ENCODE results near the gene IFI44L.

Gene IFI44L

DNA sequence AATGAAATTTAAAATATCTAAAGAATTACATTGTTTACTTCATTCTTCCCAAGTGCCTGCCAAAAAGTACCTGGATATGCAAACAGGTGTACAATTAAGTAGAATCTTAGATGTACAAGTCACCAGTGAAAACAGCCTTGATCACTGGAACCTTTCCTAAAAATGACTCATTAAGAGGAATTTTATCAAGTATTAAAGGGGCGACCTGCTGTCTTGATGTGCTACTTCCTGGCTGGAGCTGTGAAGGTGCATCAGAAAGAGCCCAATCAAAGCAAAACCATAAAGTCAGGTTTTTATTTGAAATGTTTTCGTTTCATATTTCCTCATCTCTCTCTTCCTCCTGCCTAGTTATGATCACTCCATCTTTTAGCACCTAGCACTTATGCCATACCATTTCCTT is 62.8 kb downstream of the IFI44L start:
- DNase-seq (ENCODE audit: insufficient read length, low spot score) (no peak), FAIRE-seq (no peak)

DNA sequence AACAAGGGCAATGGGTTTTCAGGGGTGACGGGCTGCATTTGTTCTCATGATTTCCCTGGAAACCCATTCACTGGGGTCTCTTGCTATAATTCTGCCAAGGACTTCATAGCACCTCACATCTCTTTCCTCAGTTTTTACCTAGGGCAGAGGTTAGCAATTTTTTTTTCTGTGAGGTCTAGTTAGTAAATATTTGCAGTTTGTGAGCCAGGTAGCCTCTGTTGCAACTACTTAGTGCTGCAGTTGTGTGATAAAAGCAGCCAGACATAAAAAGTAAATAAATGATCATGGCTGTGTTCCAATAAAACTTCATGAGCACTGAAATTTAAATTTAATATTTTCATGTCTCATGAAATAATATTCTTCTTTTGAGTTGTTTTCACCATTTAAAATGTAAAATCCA is 67.1 kb downstream of the IFI44L start:
- FAIRE-seq (no peak), DNase-seq (ENCODE audit: insufficient read length, low spot score) (no peak)

DNA sequence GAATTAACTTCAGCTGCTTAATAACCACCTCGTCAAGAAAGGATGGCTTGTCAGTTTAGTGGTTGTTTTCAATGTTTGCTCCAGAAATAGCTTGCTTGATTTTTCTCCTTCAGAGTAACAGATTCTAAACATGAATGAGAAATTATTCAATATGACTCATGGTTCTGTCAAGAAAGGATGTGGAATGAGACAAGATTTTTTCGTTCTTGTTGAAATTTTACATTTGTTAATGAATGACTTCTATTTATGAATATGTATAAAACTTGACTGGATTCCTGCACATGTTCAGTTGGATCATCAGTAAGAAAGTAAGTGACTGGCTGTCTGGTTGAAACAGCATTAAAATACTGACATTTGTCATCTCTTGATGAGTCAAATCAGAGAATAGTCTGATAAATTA is 67.7 kb downstream of the IFI44L start:
- no peak for FAIRE-seq
- no peak for DNase-seq (ENCODE audit: insufficient read length, low spot score)

DNA sequence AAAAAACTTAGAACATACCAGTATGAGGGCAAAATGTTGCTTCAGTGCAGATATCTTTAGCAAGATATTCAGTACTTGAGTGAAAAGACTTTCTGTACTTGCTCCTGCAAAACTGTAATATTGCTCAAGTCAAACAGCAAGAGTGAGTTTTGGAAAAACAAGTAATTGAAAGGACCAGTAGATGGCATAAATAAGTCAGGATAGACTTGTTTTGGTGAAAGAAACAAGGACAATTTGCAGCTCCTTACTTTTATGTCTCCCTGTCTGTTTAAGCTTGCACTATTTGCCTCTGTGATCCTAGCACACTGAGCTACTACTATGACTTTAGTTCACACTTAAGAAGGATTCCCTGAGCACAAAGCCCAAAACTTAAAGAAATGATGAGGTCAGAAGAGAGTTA is 68.4 kb downstream of the IFI44L start:
- no peak for FAIRE-seq
- no peak for DNase-seq (ENCODE audit: insufficient read length, low spot score)

DNA sequence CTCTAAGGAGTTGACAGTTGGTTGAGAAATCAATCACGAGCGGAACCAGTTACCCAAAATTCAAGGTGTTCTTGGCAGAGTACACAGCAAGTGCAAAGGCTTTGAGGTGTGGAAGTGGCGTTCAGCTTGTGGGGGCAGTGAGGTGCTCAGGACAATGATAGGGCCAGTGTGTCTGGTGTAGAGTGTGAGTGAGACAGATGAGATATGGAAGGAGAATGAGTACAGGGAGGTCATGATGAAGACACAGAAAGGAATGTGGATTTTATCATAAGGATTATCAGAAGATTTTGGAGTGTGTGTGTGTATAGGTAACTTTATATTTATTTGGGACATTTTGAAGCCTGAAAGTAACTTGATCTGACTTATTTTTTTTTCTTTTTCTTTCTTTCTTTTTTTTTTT is 70.3 kb downstream of the IFI44L start:
- no peak for DNase-seq (ENCODE audit: insufficient read length, low spot score)
- FAIRE-seq = no peak

DNA sequence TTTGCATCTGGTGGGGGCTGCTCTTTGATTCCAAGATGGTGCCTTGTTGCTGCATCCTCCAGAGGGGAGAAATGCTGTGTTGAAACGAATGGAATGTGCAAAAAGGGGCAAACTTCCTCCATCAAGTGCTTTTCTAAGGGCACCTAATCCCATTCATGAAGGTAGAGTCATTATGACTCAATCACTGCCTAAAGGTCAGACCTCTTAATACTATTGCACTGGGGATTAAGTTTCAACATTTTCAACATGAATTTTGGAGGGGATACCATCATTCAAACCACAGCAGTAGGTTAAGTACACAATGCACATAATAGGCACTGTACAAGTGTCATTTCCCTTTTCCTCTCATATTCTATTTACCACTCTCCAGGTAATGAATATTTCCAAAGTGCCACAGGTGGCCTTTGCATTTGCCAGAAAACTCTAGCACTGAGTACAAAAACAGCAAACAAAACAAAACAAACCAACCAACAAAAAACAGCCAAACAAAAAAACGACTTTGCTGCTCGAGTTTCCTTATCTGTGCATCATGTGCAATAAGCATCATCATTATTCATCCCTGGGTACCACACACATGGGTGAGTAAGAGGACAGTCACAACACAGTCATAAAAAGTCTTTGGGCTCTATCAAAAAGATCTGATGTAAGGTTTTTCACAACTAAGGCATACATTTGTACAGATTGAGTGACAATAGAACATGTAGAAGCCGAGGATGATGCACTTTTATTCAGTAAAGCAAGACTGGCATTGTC is 71.9 kb downstream of the IFI44L start:
- DNase-seq (ENCODE audit: insufficient read length, low spot score) = no peak
- FAIRE-seq = no peak

All from GM19239 (cell line).